ENCODE measurements around the gene GPX2.

GRCh38 chr14:64983439-64984310 lies 41.1 kb upstream of the GPX2 start:
- TF ChIP-seq CTCF (IDR thresholded peaks at IDR 0.05) (peak in 3 of 4 experiments; percentile 44 to 72 (median 70)), POLR2AphosphoS5 (IDR thresholded peaks at IDR 0.05) (peak; percentile 20), POLR2A (IDR thresholded peaks at IDR 0.05) (no peak)
